ENCODE results near the gene CEP170. TPM values are rescaled to one million over a fixed set of nuclear protein-coding genes. Genes with fewer than 3 reads are reported as not detected.
"Not testable (repeated sequence)": the region's sequence is repeated elsewhere in the genome, so short reads cannot be mapped to it uniquely, and the experiment has no call there.

CEP170 gene
- total RNA-seq, 1 donor from 2014 or later = 164 TPM

DNA sequence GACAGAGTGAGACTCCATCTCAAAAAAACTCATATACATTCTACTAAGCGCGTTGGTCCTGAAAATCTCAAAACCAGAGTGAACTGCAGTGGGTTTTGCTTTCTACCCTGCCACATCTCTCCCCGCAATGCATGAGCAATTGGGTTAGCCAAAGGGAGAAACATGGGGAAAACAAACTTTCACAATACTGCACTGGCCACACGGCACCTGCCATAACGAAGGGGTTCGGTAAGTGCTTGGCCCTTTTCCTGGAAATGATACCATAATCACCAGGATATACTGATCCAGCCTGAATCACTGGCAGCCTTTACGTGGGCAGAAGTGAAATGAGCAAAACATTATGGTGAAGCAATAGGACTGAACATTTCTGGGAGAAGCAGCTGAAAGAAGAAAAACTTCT lies 138.9 kb downstream of the CEP170 start:
- not testable (repeated sequence) for H3K4me1 ChIP-seq (ENCODE audit: insufficient read depth, low read length); H3K27ac Mint-ChIP-seq (ENCODE audit: unreplicated experiment); H3K4me3 Mint-ChIP-seq (ENCODE audit: unreplicated experiment)

DNA sequence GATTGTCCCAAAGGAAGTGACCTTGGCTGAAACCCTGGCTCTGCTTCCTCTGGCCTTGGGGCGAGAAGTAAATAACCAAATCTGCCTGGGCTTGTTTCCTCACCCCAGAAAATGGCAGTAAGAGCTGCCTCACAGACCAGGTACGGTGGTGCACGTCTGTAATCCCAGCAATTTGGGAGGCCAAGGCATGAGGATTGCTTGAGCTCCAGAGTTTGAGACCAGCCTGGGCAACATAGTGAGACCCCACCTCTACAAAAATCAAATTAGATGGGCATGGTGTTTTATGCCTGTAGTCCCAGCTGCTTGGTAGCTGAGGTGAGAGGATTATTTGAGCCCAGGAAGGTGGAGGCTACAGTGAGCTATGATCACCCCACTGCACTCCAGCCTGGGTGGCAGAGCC lies 140.3 kb downstream of the CEP170 start:
- not testable (repeated sequence) for H4K20me1 ChIP-seq (ENCODE audit: insufficient read depth, low read length); H3K27me3 Mint-ChIP-seq (ENCODE audit: low read depth, unreplicated experiment); H3K27ac ChIP-seq (ENCODE audit: low read depth, low read length); H3K9ac ChIP-seq (ENCODE audit: low read length); H3K27ac Mint-ChIP-seq (ENCODE audit: unreplicated experiment); H3K9me3 ChIP-seq (ENCODE audit: insufficient read depth, low read depth, low read length); H3K4me1 ChIP-seq (ENCODE audit: insufficient read depth, low read length); H3K36me3 Mint-ChIP-seq (ENCODE audit: low read depth, unreplicated experiment); H3K4me3 Mint-ChIP-seq (ENCODE audit: unreplicated experiment); H2AFZ ChIP-seq (ENCODE audit: low read depth, low read length); H3K4me1 Mint-ChIP-seq (ENCODE audit: low read depth, unreplicated experiment); H3K79me2 ChIP-seq (ENCODE audit: insufficient read depth, low read length); H3K4me3 ChIP-seq (ENCODE audit: insufficient read depth, low read depth, low read length); H3K27me3 ChIP-seq (ENCODE audit: insufficient read depth, low read length); FAIRE-seq; H3K9me3 Mint-ChIP-seq (ENCODE audit: unreplicated experiment); DNase-seq (ENCODE audit: low read depth); H3K36me3 ChIP-seq (ENCODE audit: insufficient read depth, low read length)
- H3K4me2 ChIP-seq (ENCODE audit: low read length) = peak overlapping the region; percentile 15

More for the DNA sequence above, 138.9 kb downstream of the CEP170 start:
- not testable (repeated sequence) for H3K4me1 Mint-ChIP-seq (ENCODE audit: low read depth, unreplicated experiment); H3K27ac ChIP-seq (ENCODE audit: low read depth, low read length); H3K4me3 ChIP-seq (ENCODE audit: insufficient read depth, low read depth, low read length); H3K27me3 ChIP-seq (ENCODE audit: insufficient read depth, low read length); H3K27me3 Mint-ChIP-seq (ENCODE audit: low read depth, unreplicated experiment); H3K36me3 ChIP-seq (ENCODE audit: insufficient read depth, low read length); H3K9ac ChIP-seq (ENCODE audit: low read length); FAIRE-seq; H4K20me1 ChIP-seq (ENCODE audit: insufficient read depth, low read length); H3K36me3 Mint-ChIP-seq (ENCODE audit: low read depth, unreplicated experiment); H3K79me2 ChIP-seq (ENCODE audit: insufficient read depth, low read length); H3K9me3 Mint-ChIP-seq (ENCODE audit: unreplicated experiment); H3K9me3 ChIP-seq (ENCODE audit: insufficient read depth, low read depth, low read length); H2AFZ ChIP-seq (ENCODE audit: low read depth, low read length); H3K4me2 ChIP-seq (ENCODE audit: low read length)
- DNase-seq (ENCODE audit: low read depth) = peak; percentile 14

DNA sequence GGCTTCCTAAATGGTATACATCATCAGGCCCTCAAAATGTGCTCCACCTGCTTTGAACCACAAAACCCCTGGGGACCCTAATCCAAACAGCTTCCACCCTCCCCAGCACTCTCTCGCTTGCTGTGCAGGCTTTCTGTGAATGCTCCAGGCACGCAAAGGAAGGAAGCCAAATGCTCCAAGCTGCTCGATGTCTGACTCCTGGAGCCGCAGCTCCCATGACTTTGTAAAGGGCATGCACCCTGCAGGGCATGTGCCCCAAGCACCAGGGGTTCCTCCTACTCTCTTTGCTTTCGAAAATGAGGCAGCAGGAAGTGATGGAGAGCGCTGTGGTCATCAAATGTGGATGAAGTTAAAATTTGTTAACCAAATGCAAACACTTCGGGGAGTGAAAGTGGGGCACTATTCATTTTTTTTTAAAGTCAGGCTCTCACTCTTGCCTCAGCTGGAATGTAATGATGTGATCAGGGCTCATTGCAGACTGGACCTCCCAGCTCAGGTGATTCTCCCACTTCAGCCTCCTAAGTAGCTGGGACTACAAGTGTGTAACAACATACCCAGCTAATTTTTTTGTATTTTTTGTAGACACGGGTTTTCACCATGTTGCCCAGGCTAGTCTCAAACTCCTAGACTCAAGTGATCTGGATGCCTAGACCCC lies 140.9 kb downstream of the CEP170 start:
- not testable (repeated sequence) for H3K27me3 Mint-ChIP-seq (ENCODE audit: low read depth, unreplicated experiment); H3K27ac ChIP-seq (ENCODE audit: low read depth, low read length); H3K4me3 ChIP-seq (ENCODE audit: insufficient read depth, low read depth, low read length); H3K9me3 Mint-ChIP-seq (ENCODE audit: unreplicated experiment); H3K79me2 ChIP-seq (ENCODE audit: insufficient read depth, low read length); H3K27me3 ChIP-seq (ENCODE audit: insufficient read depth, low read length); H4K20me1 ChIP-seq (ENCODE audit: insufficient read depth, low read length); H3K4me1 ChIP-seq (ENCODE audit: insufficient read depth, low read length); H3K9ac ChIP-seq (ENCODE audit: low read length); H3K9me3 ChIP-seq (ENCODE audit: insufficient read depth, low read depth, low read length); H2AFZ ChIP-seq (ENCODE audit: low read depth, low read length); H3K36me3 Mint-ChIP-seq (ENCODE audit: low read depth, unreplicated experiment); H3K27ac Mint-ChIP-seq (ENCODE audit: unreplicated experiment); H3K36me3 ChIP-seq (ENCODE audit: insufficient read depth, low read length); H3K4me1 Mint-ChIP-seq (ENCODE audit: low read depth, unreplicated experiment); H3K4me3 Mint-ChIP-seq (ENCODE audit: unreplicated experiment)
- H3K4me2 ChIP-seq (ENCODE audit: low read length) = peak overlapping the region; percentile 51
- DNase-seq (ENCODE audit: low read depth) (peak; percentile 31), FAIRE-seq (peak; percentile 68)

DNA sequence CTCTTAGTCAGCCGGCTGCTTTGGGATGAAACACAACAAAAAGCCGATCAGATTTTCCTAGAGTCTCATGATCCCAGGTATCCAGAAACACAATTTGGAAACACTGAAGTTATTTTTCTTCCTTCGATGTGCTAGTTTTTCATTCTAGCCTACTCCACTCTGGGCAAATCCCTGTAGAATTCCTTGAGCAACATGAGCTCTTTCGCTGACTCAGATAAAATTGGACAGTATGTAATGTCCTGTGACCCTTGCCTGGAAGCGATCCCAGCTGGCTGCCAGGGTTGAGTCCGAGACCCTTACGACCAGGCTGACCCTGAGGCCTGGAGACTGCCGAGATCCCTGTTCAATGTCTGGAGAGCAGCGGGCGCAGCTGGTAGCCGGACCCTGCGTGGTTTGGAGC lies 147.9 kb downstream of the CEP170 start:
- H3K9ac ChIP-seq (ENCODE audit: low read length); H2AFZ ChIP-seq (ENCODE audit: low read depth, low read length); H3K4me1 ChIP-seq (ENCODE audit: insufficient read depth, low read length); H3K9me3 Mint-ChIP-seq (ENCODE audit: unreplicated experiment); H3K79me2 ChIP-seq (ENCODE audit: insufficient read depth, low read length); H3K27ac ChIP-seq (ENCODE audit: low read depth, low read length); H3K4me2 ChIP-seq (ENCODE audit: low read length); H3K4me3 Mint-ChIP-seq (ENCODE audit: unreplicated experiment); FAIRE-seq; H3K27me3 Mint-ChIP-seq (ENCODE audit: low read depth, unreplicated experiment); DNase-seq (ENCODE audit: low read depth); H3K36me3 ChIP-seq (ENCODE audit: insufficient read depth, low read length); H3K4me3 ChIP-seq (ENCODE audit: insufficient read depth, low read depth, low read length); H4K20me1 ChIP-seq (ENCODE audit: insufficient read depth, low read length); H3K36me3 Mint-ChIP-seq (ENCODE audit: low read depth, unreplicated experiment); H3K27ac Mint-ChIP-seq (ENCODE audit: unreplicated experiment); H3K9me3 ChIP-seq (ENCODE audit: insufficient read depth, low read depth, low read length); H3K27me3 ChIP-seq (ENCODE audit: insufficient read depth, low read length): not testable (repeated sequence)
- peaks cover 11% of the 10 kb centered on the region for H3K4me1 Mint-ChIP-seq (ENCODE audit: low read depth, unreplicated experiment)

DNA sequence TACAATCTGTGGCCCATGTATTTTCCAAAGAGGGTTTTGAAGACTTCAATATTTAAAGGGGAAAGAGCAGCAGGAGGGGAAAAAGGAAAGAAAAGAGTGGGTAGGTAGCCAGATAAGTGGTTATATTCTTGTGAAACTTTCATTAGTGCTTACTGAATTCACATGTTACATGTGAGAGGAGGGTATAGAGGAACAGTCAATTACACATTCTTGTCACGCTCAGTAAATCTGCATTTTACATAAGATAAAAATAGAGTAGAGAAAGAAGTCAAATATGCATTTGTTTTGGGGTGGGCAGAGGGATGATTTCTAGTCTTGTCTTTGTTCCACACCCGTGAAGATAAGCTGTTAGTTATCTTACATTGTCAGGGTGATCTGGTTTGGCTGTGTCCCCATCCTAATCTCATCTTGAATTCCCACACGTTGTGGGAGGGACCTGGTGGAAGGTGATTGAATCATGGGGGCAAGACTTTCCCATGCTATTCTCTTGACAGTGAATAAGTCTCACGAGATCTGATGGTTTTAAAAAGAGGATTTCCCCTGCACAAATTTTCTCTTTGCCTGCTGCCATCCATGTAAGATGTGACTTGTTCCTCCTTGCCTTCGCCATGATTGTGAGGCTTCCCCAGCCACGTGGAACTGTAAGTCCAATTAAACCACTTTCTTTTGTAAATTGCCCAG lies 149.3 kb downstream of the CEP170 start:
- not testable (repeated sequence) for H3K27me3 ChIP-seq (ENCODE audit: insufficient read depth, low read length); H3K36me3 Mint-ChIP-seq (ENCODE audit: low read depth, unreplicated experiment); H3K4me3 Mint-ChIP-seq (ENCODE audit: unreplicated experiment); H3K9me3 Mint-ChIP-seq (ENCODE audit: unreplicated experiment); H3K79me2 ChIP-seq (ENCODE audit: insufficient read depth, low read length); H3K36me3 ChIP-seq (ENCODE audit: insufficient read depth, low read length); H2AFZ ChIP-seq (ENCODE audit: low read depth, low read length); H3K4me1 ChIP-seq (ENCODE audit: insufficient read depth, low read length); H4K20me1 ChIP-seq (ENCODE audit: insufficient read depth, low read length); H3K4me2 ChIP-seq (ENCODE audit: low read length); H3K4me3 ChIP-seq (ENCODE audit: insufficient read depth, low read depth, low read length); FAIRE-seq; H3K9ac ChIP-seq (ENCODE audit: low read length); H3K27ac ChIP-seq (ENCODE audit: low read depth, low read length); H3K9me3 ChIP-seq (ENCODE audit: insufficient read depth, low read depth, low read length); H3K27me3 Mint-ChIP-seq (ENCODE audit: low read depth, unreplicated experiment); DNase-seq (ENCODE audit: low read depth)
- Mint-ChIP-seq H3K4me1 (ENCODE audit: low read depth, unreplicated experiment) (peaks cover 11% of the 10 kb centered on the region), H3K27ac (ENCODE audit: unreplicated experiment) (peak overlapping the region; percentile 84)

DNA sequence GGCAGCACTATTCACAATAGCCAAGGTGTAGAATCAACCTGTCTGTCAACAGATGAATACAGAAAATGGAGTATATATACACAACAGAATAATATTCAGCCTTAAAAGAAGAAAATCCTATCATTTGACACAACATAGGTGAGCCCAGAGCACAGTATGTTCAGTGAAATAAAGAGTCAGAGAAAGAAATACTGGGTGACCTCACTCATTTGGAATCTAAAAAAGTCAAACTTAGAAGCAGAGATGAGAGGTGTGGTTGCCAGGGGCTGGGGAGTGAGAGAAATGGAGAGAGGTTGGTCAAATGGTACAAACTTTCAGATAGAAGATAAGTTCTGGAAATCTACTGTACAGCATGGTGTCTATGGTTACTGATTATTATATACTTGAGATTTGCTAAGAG lies 150.0 kb downstream of the CEP170 start:
- H3K4me1 ChIP-seq (ENCODE audit: insufficient read depth, low read length); H3K27ac ChIP-seq (ENCODE audit: low read depth, low read length); H3K4me3 Mint-ChIP-seq (ENCODE audit: unreplicated experiment); FAIRE-seq; H3K9ac ChIP-seq (ENCODE audit: low read length); H3K27me3 Mint-ChIP-seq (ENCODE audit: low read depth, unreplicated experiment); H3K9me3 ChIP-seq (ENCODE audit: insufficient read depth, low read depth, low read length); H3K4me2 ChIP-seq (ENCODE audit: low read length); H3K79me2 ChIP-seq (ENCODE audit: insufficient read depth, low read length); H2AFZ ChIP-seq (ENCODE audit: low read depth, low read length); H3K9me3 Mint-ChIP-seq (ENCODE audit: unreplicated experiment); H4K20me1 ChIP-seq (ENCODE audit: insufficient read depth, low read length); H3K4me3 ChIP-seq (ENCODE audit: insufficient read depth, low read depth, low read length); H3K36me3 Mint-ChIP-seq (ENCODE audit: low read depth, unreplicated experiment); H3K27me3 ChIP-seq (ENCODE audit: insufficient read depth, low read length); H3K36me3 ChIP-seq (ENCODE audit: insufficient read depth, low read length): not testable (repeated sequence)
- peak; percentile 21 for DNase-seq (ENCODE audit: low read depth)
- H3K27ac Mint-ChIP-seq (ENCODE audit: unreplicated experiment) = peak overlapping the region; percentile 84
- peaks cover 11% of the 10 kb centered on the region for H3K4me1 Mint-ChIP-seq (ENCODE audit: low read depth, unreplicated experiment)

All from astrocyte (in vitro differentiated cells and primary cell).